NB4 (cell line): ENCODE results near the gene MESD.

ENCODE experiments used
- CTCF ChIP-seq: IDR thresholded peaks from one replicate; pipeline ENCODE4 v1.5.1; 2012; ENCODE audit warnings: low read depth, low read length
- MAX ChIP-seq: IDR thresholded peaks from 2 replicates; pipeline ENCODE4 v1.6.1; 2011; ENCODE audit warnings: low read depth, low read length
- MYC ChIP-seq: IDR thresholded peaks from 2 replicates; pipeline ENCODE4 v1.6.1; 2011; ENCODE audit warnings: low read depth, low read length
- POLR2A ChIP-seq: IDR thresholded peaks from 2 replicates; pipeline ENCODE4 v1.6.1; 2011; ENCODE audit warnings: mild to moderate bottlenecking; ENCODE audit not compliant: insufficient read length; ENCODE audit errors: extremely low read depth

DNA sequence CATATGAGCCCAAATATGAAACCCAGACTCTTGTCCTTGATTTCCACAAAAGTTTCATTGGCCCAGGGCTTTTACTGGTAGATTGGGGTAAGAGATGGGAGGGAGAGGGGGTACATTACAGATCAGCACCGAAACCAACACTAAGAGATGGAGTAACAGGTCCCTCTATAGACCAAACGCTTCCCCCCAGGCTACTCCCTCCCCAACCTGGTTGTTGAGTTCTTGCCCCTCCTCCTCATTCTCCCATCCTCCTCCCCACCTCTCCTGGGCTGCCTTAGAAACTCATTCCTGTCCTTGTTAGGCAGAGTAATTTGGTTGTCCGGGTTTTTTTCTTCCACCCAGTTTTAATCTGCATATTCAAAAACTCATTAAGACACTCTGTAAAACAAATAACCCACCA is 74.1 kb downstream of the MESD start:
- no peak for TF ChIP-seq CTCF
- TF ChIP-seq MAX = no peak
- no peak for TF ChIP-seq MYC
- TF ChIP-seq POLR2A = no peak
